HUES64 (cell line): ENCODE measurements around the gene ZNF134. TPM values are rescaled to one million over a fixed set of nuclear protein-coding genes. Genes with fewer than 3 reads are reported as not detected.

Experiments used
- H3K27ac ChIP-seq: 2 replicates; pipeline ENCODE4 v1.7.0; 2013; ENCODE audit warnings: low read depth, low read length, inconsistent platforms
- H3K27me3 ChIP-seq: 2 replicates; pipeline ENCODE4 v1.6.1; 2013; ENCODE audit warnings: mild to moderate bottlenecking, low read length; ENCODE audit not compliant: insufficient read depth
- H3K36me3 ChIP-seq: 2 replicates; pipeline ENCODE4 v1.6.1; 2013; ENCODE audit warnings: mild to moderate bottlenecking, low read length; ENCODE audit not compliant: insufficient read depth
- H3K4me1 ChIP-seq: 2 replicates; pipeline ENCODE4 v1.6.1; 2013; ENCODE audit warnings: mild to moderate bottlenecking, low read length, moderate library complexity; ENCODE audit not compliant: insufficient read depth
- H3K4me3 ChIP-seq: 2 replicates; pipeline ENCODE4 v1.5.1; 2013; ENCODE audit warnings: mild to moderate bottlenecking, low read length, moderate library complexity
- H3K9ac ChIP-seq: 2 replicates; pipeline ENCODE4 v1.6.1; 2013; ENCODE audit warnings: mild to moderate bottlenecking, low read depth, low read length
- H3K9me3 ChIP-seq: 2 replicates; pipeline ENCODE4 v1.6.1; 2013; ENCODE audit warnings: low read depth, low read length; ENCODE audit not compliant: insufficient read depth
- WGBS: fragments of 150-250, 120-280 bp; methylation state at CpG from one replicate; pipeline ENCODE4 v1.1.7; 2013; ENCODE audit warnings: missing lambda C conversion rate; 5-methylcytosine and 5-hydroxymethylcytosine counted together
- polyA plus RNA-seq, 2 experiments: library from polyadenylated mRNA; stranded (reverse); fragments of 50-300 nt; gene quantifications; one replicate each; pipeline ENCODE4 v1.2.3, GENCODE V29; 2013

Gene ZNF134
- 23.5 TPM for polyA plus RNA-seq (2013, experiment 1 of 2)
- polyA plus RNA-seq (2013, experiment 2 of 2) = 25.2 TPM

GRCh38 chr19:57613941-57614743, at the start of gene ZNF134:
ZNF134 (plus strand) TSS chr19:57614242; CDS start chr19:57619469, 5,227 bp downstream.
- peaks cover 42% of the 10 kb centered on the region for H3K36me3 ChIP-seq
- H3K27me3 ChIP-seq = no peaks in the 10 kb centered on the region
- peak within 1 kb of the TSS; percentile 73 for H3K27ac ChIP-seq
- peaks cover 49% of the 10 kb centered on the region for H3K9me3 ChIP-seq
- peak within 1 kb of the TSS; percentile 98 for H3K4me3 ChIP-seq
- H3K4me1 ChIP-seq = no peaks in the 10 kb centered on the region
- WGBS = 2% methylated on average over 64 of the region's 64 CpGs
- peak within 1 kb of the TSS; percentile 89 for H3K9ac ChIP-seq

- Histone ChIP-seq H3K27ac (no peak overlapping the region), H3K9ac (no peak overlapping the region), H3K4me1 (no peaks in the 10 kb centered on the region), H3K36me3 (peaks cover 8% of the 10 kb centered on the region), H3K9me3 (peaks cover 92% of the 10 kb centered on the region), H3K27me3 (no peaks in the 10 kb centered on the region), H3K4me3 (no peak overlapping the region)
- WGBS = 65% methylated on average over 6 of the region's 7 CpGs
Measured at GRCh38 chr19:57566396-57567265, 47.4 kb upstream of the ZNF134 start.

- no peaks in the 10 kb centered on the region for H3K27me3 ChIP-seq
- H3K9me3 ChIP-seq = peaks cover 92% of the 10 kb centered on the region
Measured at GRCh38 chr19:57570707-57571106, 43.3 kb upstream of the ZNF134 start.

GRCh38 chr19:57572415-57572947, 41.6 kb upstream of the ZNF134 start:
- no peaks in the 10 kb centered on the region for H3K4me1 ChIP-seq
- no peak overlapping the region for H3K9ac ChIP-seq
- peaks cover 65% of the 10 kb centered on the region for H3K36me3 ChIP-seq
- 100% methylated on average over 2 of the region's 3 CpGs for WGBS
- H3K4me3 ChIP-seq = no peak overlapping the region
- no peaks in the 10 kb centered on the region for H3K27me3 ChIP-seq
- H3K27ac ChIP-seq = no peak overlapping the region
- peaks cover 92% of the 10 kb centered on the region for H3K9me3 ChIP-seq

More at GRCh38 chr19:57570707-57571106, 43.3 kb upstream of the ZNF134 start:
- H3K4me1 ChIP-seq = no peaks in the 10 kb centered on the region
- H3K4me3 ChIP-seq = no peak overlapping the region
- no peak overlapping the region for H3K27ac ChIP-seq
- H3K9ac ChIP-seq = no peak overlapping the region
- H3K36me3 ChIP-seq = peaks cover 48% of the 10 kb centered on the region

GRCh38 chr19:57576661-57577060, 37.4 kb upstream of the ZNF134 start:
- Histone ChIP-seq H3K9ac (no peak overlapping the region), H3K36me3 (peaks cover 63% of the 10 kb centered on the region), H3K4me3 (peak overlapping the region; percentile 73; the same call in 1 of the 2 replicates), H3K27ac (no peak overlapping the region), H3K27me3 (no peaks in the 10 kb centered on the region), H3K9me3 (peaks cover 65% of the 10 kb centered on the region), H3K4me1 (0 out of 2 replicates have a peak, but pooled peaks cover 3% of the 10 kb centered on the region)

GRCh38 chr19:57578487-57579205, 35.4 kb upstream of the ZNF134 start, which contains the start of gene ZNF416:
ZNF416 (minus strand) TSS chr19:57578911; CDS start chr19:57578704, 207 bp downstream.
- peak within 1 kb of the TSS; percentile 22 for H3K27ac ChIP-seq
- peaks cover 51% of the 10 kb centered on the region for H3K9me3 ChIP-seq
- peaks cover 3% of the 10 kb centered on the region; the same call in 1 of the 2 replicates for H3K27me3 ChIP-seq
- under 1% methylated on average over 62 of the region's 62 CpGs for WGBS
- peak within 1 kb of the TSS; percentile 79 for H3K9ac ChIP-seq
- 0 out of 2 replicates have a peak, but pooled peaks cover 3% of the 10 kb centered on the region for H3K4me1 ChIP-seq
- peaks cover 43% of the 10 kb centered on the region for H3K36me3 ChIP-seq
- H3K4me3 ChIP-seq = peak within 1 kb of the TSS; percentile 73

GRCh38 chr19:57583104-57583520, 30.9 kb upstream of the ZNF134 start:
- Histone ChIP-seq H3K27ac (no peak overlapping the region; the same call in 1 of the 2 replicates), H3K36me3 (peaks cover 31% of the 10 kb centered on the region), H3K27me3 (peaks cover 3% of the 10 kb centered on the region; the same call in 1 of the 2 replicates), H3K9ac (no peak overlapping the region), H3K4me3 (peak overlapping the region; percentile 89), H3K9me3 (peaks cover 36% of the 10 kb centered on the region), H3K4me1 (0 out of 2 replicates have a peak, but pooled peaks cover 3% of the 10 kb centered on the region)
- 62% methylated on average over 21 of the region's 21 CpGs for WGBS

- H3K9me3 ChIP-seq = peaks cover 42% of the 10 kb centered on the region
- H3K9ac ChIP-seq = peak within 1 kb of the TSS; percentile 73
- peak within 1 kb of the TSS; percentile 89 for H3K4me3 ChIP-seq
- 0 out of 2 replicates have a peak, but pooled peaks cover 3% of the 10 kb centered on the region for H3K4me1 ChIP-seq
- WGBS = 2% methylated on average over 76 of the region's 76 CpGs
- H3K27ac ChIP-seq = peak within 1 kb of the TSS; percentile 58; the same call in 1 of the 2 replicates
- H3K27me3 ChIP-seq = peaks cover 3% of the 10 kb centered on the region; the same call in 1 of the 2 replicates
- H3K36me3 ChIP-seq = peaks cover 38% of the 10 kb centered on the region
Measured at GRCh38 chr19:57583521-57584416, 30.3 kb upstream of the ZNF134 start, which contains the start of gene ZIK1. ZIK1 (plus strand) TSS chr19:57584145; CDS start chr19:57584357, 212 bp downstream.

- whole genome bisulfite sequencing = 88% methylated on average over 1 of the region's 1 CpG
- peaks cover 74% of the 10 kb centered on the region for H3K36me3 ChIP-seq
- no peaks in the 10 kb centered on the region for H3K4me1 ChIP-seq
- no peak overlapping the region for H3K9ac ChIP-seq
- H3K27me3 ChIP-seq = peaks cover 3% of the 10 kb centered on the region; the same call in 1 of the 2 replicates
- H3K27ac ChIP-seq = no peak overlapping the region
- H3K4me3 ChIP-seq = no peak overlapping the region
- peaks cover 80% of the 10 kb centered on the region for H3K9me3 ChIP-seq
Measured at GRCh38 chr19:57587529-57587928, 26.5 kb upstream of the ZNF134 start.
